H1 (cell line): ENCODE measurements around the gene CTSH. TPM values are rescaled to one million over a fixed set of nuclear protein-coding genes. Genes with fewer than 3 reads are reported as not detected.

Experiments
- CTCF ChIA-PET: fragments of 300-600 bp; sonication (Branson Sonifier 250); formaldehyde crosslinking; loops from one replicate; lab custom pipeline; 2021; ENCODE audit not compliant: partially characterized antibody; lab: Charles Lee
- POLR2A ChIA-PET: fragments of 300-600 bp; sonication (Branson Sonifier 250); formaldehyde crosslinking; loops from one replicate; lab custom pipeline; 2021; ENCODE audit warnings: inconsistent platforms; ENCODE audit not compliant: partially characterized antibody; lab: Charles Lee
- DNase-seq, 2 experiments: peaks; one replicate each; pipeline versions ENCODE4 v3.0.0 to v3.0.0-alpha.2; 2010 to 2022; ENCODE audit warnings: low spot score in 2 of 2, low read depth in 1 of 2, mixed read lengths in 1 of 2
- FAIRE-seq: peaks from 2 replicates; lab custom pipeline; 2011; peaks lifted over from hg19 to GRCh38; lab: Jason Lieb, UNC
- H2AFZ ChIP-seq: 2 replicates; pipeline ENCODE4 v1.8.1; 2012; ENCODE audit warnings: low read length, inconsistent platforms
- H2AK5ac ChIP-seq: 2 replicates; pipeline ENCODE4 v1.6.1; 2013; ENCODE audit warnings: low read depth, low read length
- H2BK120ac ChIP-seq: replicated peaks from 2 replicates; pipeline ENCODE3; 2013; ENCODE audit warnings: low read depth, low read length, inconsistent platforms
- H2BK12ac ChIP-seq: 2 replicates; pipeline ENCODE4 v1.6.1; 2013; ENCODE audit warnings: low read depth, low read length
- H2BK15ac ChIP-seq: 2 replicates; pipeline ENCODE4 v1.6.1; 2013; ENCODE audit warnings: low read length
- H2BK20ac ChIP-seq: 2 replicates; pipeline ENCODE4 v1.6.1; 2013; ENCODE audit warnings: low read length
- H2BK5ac ChIP-seq: 2 replicates; pipeline ENCODE4 v1.6.1; 2013; ENCODE audit warnings: low read depth, low read length
- H3K14ac ChIP-seq: 2 replicates; pipeline ENCODE4 v1.6.1; 2013; ENCODE audit warnings: inconsistent platforms; ENCODE audit not compliant: insufficient read length
- H3K18ac ChIP-seq: 2 replicates; pipeline ENCODE4 v1.6.1; 2013; ENCODE audit warnings: low read length; ENCODE audit errors: extremely low read depth
- H3K23ac ChIP-seq: 2 replicates; pipeline ENCODE4 v1.6.1; 2013; ENCODE audit warnings: inconsistent platforms; ENCODE audit not compliant: insufficient read length
- H3K23me2 ChIP-seq: 2 replicates; pipeline ENCODE4 v1.6.1; 2013; ENCODE audit warnings: low read depth, low read length
- H3K27ac ChIP-seq: 2 replicates; pipeline ENCODE4 v1.6.1; 2011; ENCODE audit warnings: low read depth, low read length, inconsistent platforms
- H3K27me3 ChIP-seq, 4 experiments: replicated peaks in 1 of 4; 1 replicate in 1 of 4; 2 replicates in 3 of 4; pipeline versions ENCODE4 v1.6.1 to v1.8.1; 2011 to 2013; ENCODE audit warnings: low read length in 3 of 4, mild to moderate bottlenecking in 3 of 4, inconsistent platforms in 2 of 4, mixed read lengths in 2 of 4, moderate library complexity in 1 of 4; ENCODE audit not compliant: control insufficient read depth in 3 of 4, insufficient read depth in 3 of 4; ENCODE audit errors: extremely low read depth in 1 of 4
- H3K36me3 ChIP-seq, 4 experiments: 2 replicates each; pipeline versions ENCODE4 v1.6.1 to v1.8.1; 2011 to 2013; ENCODE audit warnings: mild to moderate bottlenecking in 4 of 4, low read length in 3 of 4, moderate library complexity in 2 of 4, control low read depth in 1 of 4, inconsistent platforms in 1 of 4; ENCODE audit not compliant: insufficient read depth in 4 of 4, control insufficient read depth in 2 of 4
- H3K4ac ChIP-seq: replicated peaks from 2 replicates; pipeline ENCODE3; 2013; ENCODE audit warnings: low read length, low read depth, mixed read lengths, inconsistent platforms; ENCODE audit not compliant: insufficient read length
- H3K4me1 ChIP-seq, 4 experiments: replicated peaks in 1 of 4; 1 replicate in 1 of 4; 2 replicates in 3 of 4; pipeline versions ENCODE4 v1.6.1 to v1.8.1; 2011 to 2013; ENCODE audit warnings: low read length in 3 of 4, inconsistent platforms in 2 of 4, mixed read lengths in 1 of 4; ENCODE audit not compliant: insufficient read depth in 4 of 4, control insufficient read depth in 3 of 4
- H3K4me2 ChIP-seq, 2 experiments: 2 replicates each; pipeline versions ENCODE4 v1.6.1 to v1.8.1; 2011 to 2013; ENCODE audit warnings: low read depth in 2 of 2, low read length in 2 of 2, control low read depth in 1 of 2, inconsistent platforms in 1 of 2, mild to moderate bottlenecking in 1 of 2; ENCODE audit not compliant: insufficient read depth in 1 of 2
- H3K4me3 ChIP-seq, 4 experiments: fragments of 200-600, 300-600 bp in 1 of 4; sonication (generic), shearing (Covaris generic), sonication (Bioruptor Twin) in 1 of 4; 2 replicates each; pipeline versions ENCODE4 v1.5.1 to v1.8.1; 2011 to 2016; ENCODE audit warnings: low read length in 4 of 4, low read depth in 3 of 4, control low read depth in 2 of 4, inconsistent platforms in 2 of 4, mild to moderate bottlenecking in 2 of 4, mixed read lengths in 1 of 4, moderate library complexity in 1 of 4; ENCODE audit not compliant: insufficient read depth in 2 of 4; ENCODE audit errors: extremely low read depth in 1 of 4
- H3K56ac ChIP-seq: replicated peaks from 2 replicates; pipeline ENCODE3; 2013; ENCODE audit warnings: low read depth, mild to moderate bottlenecking, mixed read lengths, low read length, inconsistent platforms; ENCODE audit not compliant: insufficient read length
- H3K79me1 ChIP-seq: 2 replicates; pipeline ENCODE4 v1.6.1; 2013; ENCODE audit warnings: low read depth, low read length, control low read depth
- H3K79me2 ChIP-seq, 2 experiments: 2 replicates each; pipeline versions ENCODE4 v1.6.1 to v1.8.1; 2012 to 2013; ENCODE audit warnings: low read length in 2 of 2, mild to moderate bottlenecking in 2 of 2, inconsistent platforms in 1 of 2; ENCODE audit not compliant: insufficient read depth in 2 of 2, control insufficient read depth in 1 of 2
- H3K9ac ChIP-seq, 4 experiments: replicated peaks in 1 of 4; 1 replicate in 1 of 4; 2 replicates in 3 of 4; pipeline versions ENCODE4 v1.6.1 to v1.8.1; 2011 to 2013; ENCODE audit warnings: low read depth in 3 of 4, low read length in 3 of 4, control low read depth in 2 of 4, mild to moderate bottlenecking in 2 of 4, moderate library complexity in 2 of 4, inconsistent platforms in 1 of 4; ENCODE audit errors: extremely low read depth in 1 of 4
- H3K9me3 ChIP-seq, 2 experiments: 2 replicates each; pipeline versions ENCODE4 v1.6.1 to v1.8.1; 2012 to 2013; ENCODE audit warnings: mild to moderate bottlenecking in 2 of 2, moderate library complexity in 2 of 2, control low read depth in 1 of 2, inconsistent platforms in 1 of 2, low read depth in 1 of 2, low read length in 1 of 2, mixed read lengths in 1 of 2; ENCODE audit not compliant: insufficient read depth in 2 of 2
- H4K20me1 ChIP-seq, 2 experiments: replicated peaks in 1 of 2; 2 replicates each; pipeline versions ENCODE3 to v1.8.1; 2011 to 2013; ENCODE audit warnings: inconsistent platforms in 2 of 2, low read length in 2 of 2, mild to moderate bottlenecking in 1 of 2; ENCODE audit not compliant: insufficient read depth in 2 of 2, control insufficient read depth in 1 of 2
- H4K5ac ChIP-seq: 2 replicates; pipeline ENCODE4 v1.6.1; 2013; ENCODE audit warnings: low read length, low read depth, mixed read lengths, inconsistent platforms; ENCODE audit not compliant: insufficient read length
- H4K8ac ChIP-seq: 2 replicates; pipeline ENCODE4 v1.8.0; 2013; ENCODE audit warnings: mild to moderate bottlenecking, moderate library complexity, low read length, inconsistent platforms; ENCODE audit not compliant: insufficient read depth; ENCODE audit errors: extremely low read depth
- H4K91ac ChIP-seq: replicated peaks from 2 replicates; pipeline ENCODE3; 2013; ENCODE audit warnings: low read length, mixed read lengths, inconsistent platforms; ENCODE audit not compliant: insufficient read length
- KDM4A ChIP-seq: IDR thresholded peaks from one replicate; pipeline ENCODE4 v1.7.1; 2012; ENCODE audit warnings: low read depth, mild to moderate bottlenecking, moderate library complexity, low read length, inconsistent platforms; ENCODE audit not compliant: severe bottlenecking
- RFX5 ChIP-seq: IDR thresholded peaks from 2 replicates; pipeline ENCODE4 v1.6.1; 2011; ENCODE audit warnings: low read depth, low read length, improper control_type of control experiment, borderline replicate concordance
- SP2 ChIP-seq: IDR thresholded peaks from 2 replicates; pipeline ENCODE4 v1.6.1; 2012; ENCODE audit warnings: mild to moderate bottlenecking, low read length, inconsistent platforms
- TAF7 ChIP-seq: optimal IDR thresholded peaks from 2 replicates; pipeline ENCODE3; 2011; ENCODE audit warnings: low read depth, mild to moderate bottlenecking, inconsistent platforms, low read length, moderate library complexity, borderline replicate concordance
- YY1 ChIP-seq: IDR thresholded peaks from 2 replicates; pipeline ENCODE4 v1.6.1; 2011; ENCODE audit warnings: low read depth, mild to moderate bottlenecking, low read length
- WGBS, 2 experiments: shearing (Covaris generic) in 1 of 2; methylation state at CpG; one replicate each; pipeline versions ENCODE4 v1.1.6 to v1.1.7; 2013 to 2015; ENCODE audit warnings: low lambda C conversion rate in 2 of 2, mixed read lengths in 2 of 2, inconsistent platforms in 1 of 2, low coverage in 1 of 2, missing lambda C conversion rate in 1 of 2; ENCODE audit not compliant: insufficient replicate concordance in 2 of 2, insufficient coverage in 1 of 2, insufficient read length in 1 of 2; ENCODE audit errors: extremely low coverage in 1 of 2, missing lambda C conversion rate in 1 of 2; 5-methylcytosine and 5-hydroxymethylcytosine counted together
- polyA plus RNA-seq, 7 experiments: library from polyadenylated mRNA; depleted of rRNA in 3 of 7; stranded (reverse) in 5 of 7; unstranded in 2 of 7; fragments of >200 nt in 5 of 7; fragments of 200-250 nt in 2 of 7; gene quantifications; 1 replicate in 5 of 7; 2 replicates in 1 of 7; 4 replicates in 1 of 7; pipeline versions ENCODE4 v1.2.1 to v1.2.3, GENCODE V29; 2011 to 2013; ENCODE audit warnings: missing spikeins in 2 of 7, mixed read lengths in 2 of 7
- total RNA-seq: library from RNA; stranded (reverse); fragmentation: NEBNext Ultra II Directional; extraction: Animal tissue kit (Norgen Biotek cat#: 25700); gene quantifications from 2 replicates; pipeline ENCODE4 v1.2.1, GENCODE V29; 2021

CTSH gene
- total and polyA plus RNA-seq, 2 of the 8 experiments (the other 6 are each of a cell fraction or from before 2014, with no cell fraction given): 34.0 to 36.8 TPM

DNA sequence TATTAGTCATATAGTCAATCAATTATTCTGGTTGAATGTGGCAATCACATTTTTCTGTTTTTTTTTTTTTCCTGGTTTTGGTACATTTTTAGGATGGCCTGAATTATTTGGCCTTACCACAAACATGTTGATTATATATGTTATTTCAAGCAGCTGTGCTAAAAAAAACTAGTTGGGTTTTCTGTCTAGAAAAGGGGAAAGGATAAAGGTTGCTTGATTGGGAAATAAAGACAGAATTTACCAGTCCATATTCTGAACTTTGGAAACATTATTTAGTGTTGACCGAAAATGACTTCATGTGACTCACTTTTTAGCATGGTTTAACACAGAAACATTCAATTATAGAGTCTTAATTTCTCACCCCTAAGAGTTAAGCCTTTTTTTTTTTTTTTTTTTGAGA, 64.0 kb downstream of the CTSH start:
- Histone ChIP-seq H2BK120ac (no peak overlapping the region), H2BK12ac (no peak overlapping the region), H3K9me3 (no peaks in the 10 kb centered on the region), H2BK5ac (no peak overlapping the region), H3K4me1 (peaks cover 1 to 8% (median 6%) of the 10 kb centered on the region in 4 experiments; a peak in 3 of 7 replicates), H3K23me2 (no peaks in the 10 kb centered on the region), H2AFZ (no peak overlapping the region), H2BK15ac (no peak overlapping the region), H3K14ac (no peak overlapping the region), H3K4me2 (no peak overlapping the region), H3K4me3 (no peak overlapping the region), H3K27me3 (no peaks in the 10 kb centered on the region), H4K91ac (no peak overlapping the region), H3K9ac (no peak overlapping the region), H3K79me2 (peaks cover 61 to 100% of the 10 kb centered on the region in 2 experiments), H3K18ac (no peak overlapping the region), H3K79me1 (no peaks in the 10 kb centered on the region), H4K8ac (no peak overlapping the region), H3K27ac (no peak overlapping the region), H4K20me1 (peaks cover 28 to 48% of the 10 kb centered on the region in 2 experiments), H2BK20ac (no peak overlapping the region), H3K36me3 (peaks cover 6 to 61% (median 25%) of the 10 kb centered on the region in 4 experiments), H3K56ac (no peak overlapping the region), H3K4ac (no peak overlapping the region), H4K5ac (no peak overlapping the region), H2AK5ac (no peak overlapping the region), H3K23ac (no peak overlapping the region)
- FAIRE-seq (no peak), DNase-seq (no peak)
- TF ChIP-seq TAF7 (no peak), RFX5 (no peak), KDM4A (no peak), SP2 (no peak), YY1 (no peak)
- CTCF ChIA-PET: interaction anchor here (1.2 to 1.8 kb wide), 3 partner anchors 11 to 71 kb away, joined by 4 to 5 read pairs (median 4); no protein-coding TSS in a partner anchor
- POLR2A ChIA-PET: interaction anchor here (1.1 to 2.3 kb wide), 5 partner anchors 8 to 21 kb away, joined by 3 to 14 read pairs (median 3); partner anchors contain the start of gene MORF4L1
- 91% methylated on average over 1 of the region's 1 CpG; no CpG with 5 or more reads in 1 of the 2 experiments for WGBS, 2 experiments
